HepG2 (cell line): ENCODE data around the gene KLHL17. TPM values are rescaled to one million over a fixed set of nuclear protein-coding genes. Genes with fewer than 3 reads are reported as not detected.

Experiments used
- ATAC-seq: fragments of 200-7000 bp; cut with Tn5 transposase; 3 replicates; pipeline ENCODE4 v1.9.1; 2020; ENCODE audit warnings: mild to moderate bottlenecking, moderate library complexity
- BruUV-seq: library from RNA; stranded (reverse); fragments of 400-500 nt; replicated peaks from 2 replicates; lab custom pipeline; 2021; lab: Mats Ljungman, UMichigan
- CTCF ChIA-PET: fragments of 300-600 bp; formaldehyde crosslinking; extraction: SDS; loops from one replicate; lab custom pipeline; 2021; ENCODE audit warnings: low total read pairs, inconsistent platforms, low intra/inter-chr PET ratio; lab: Yijun Ruan, JAX
- POLR2A ChIA-PET: fragments of 350-600 bp; sonication (Branson Sonifier 250); formaldehyde crosslinking; loops from one replicate; lab custom pipeline; 2020; ENCODE audit warnings: antibody characterized with exemption, inconsistent platforms; lab: Yijun Ruan, JAX
- DNase-seq: peaks from one replicate; pipeline ENCODE4 v3.0.0-alpha.2; 2015; ENCODE audit warnings: low spot score
- FAIRE-seq: peaks from 3 replicates; lab custom pipeline; 2011; peaks lifted over from hg19 to GRCh38; lab: Jason Lieb, UNC
- H2AFZ ChIP-seq: one replicate; pipeline ENCODE4 v1.6.1; 2011; ENCODE audit warnings: low read length, inconsistent platforms
- H3K27ac ChIP-seq: fragments of 300-600 bp; 3 replicates; pipeline ENCODE4 v1.8.0; 2011; ENCODE audit warnings: mixed run types, mild to moderate bottlenecking, mixed read lengths, low read length, inconsistent platforms; ENCODE audit not compliant: insufficient read depth; ENCODE audit errors: extremely low read length
- H3K27me3 ChIP-seq, 2 experiments: fragments of 200-600 bp in 1 of 2; 2 replicates in 1 of 2; 3 replicates in 1 of 2; pipeline versions ENCODE4 v1.6.0 to v1.8.0; 2011; ENCODE audit warnings: low read length in 2 of 2, mild to moderate bottlenecking in 2 of 2, moderate library complexity in 2 of 2, inconsistent platforms in 1 of 2; ENCODE audit not compliant: insufficient read depth in 2 of 2, control insufficient read depth in 1 of 2
- H3K36me3 ChIP-seq, 2 experiments: fragments of 200-600 bp in 1 of 2; replicated peaks in 1 of 2; 2 replicates in 1 of 2; 3 replicates in 1 of 2; pipeline versions ENCODE4 v1.5.1 to v1.8.0; 2011; ENCODE audit warnings: low read length in 2 of 2, inconsistent platforms in 1 of 2; ENCODE audit not compliant: insufficient read depth in 2 of 2, control insufficient read depth in 1 of 2
- H3K4me1 ChIP-seq: 2 replicates; pipeline ENCODE4 v1.5.1; 2012; ENCODE audit warnings: low read length, inconsistent platforms; ENCODE audit not compliant: insufficient read depth
- H3K4me2 ChIP-seq: 2 replicates; pipeline ENCODE4 v1.6.0; 2011; ENCODE audit warnings: low read depth, low read length, inconsistent platforms
- H3K4me3 ChIP-seq, 3 experiments: fragments of 200-600 bp in 1 of 3; sonication (generic), shearing (Covaris generic) in 1 of 3; replicated peaks in 1 of 3; 2 replicates each; pipeline ENCODE4 v1.5.1; 2011 to 2016; ENCODE audit warnings: low read length in 3 of 3, inconsistent platforms in 2 of 3, low read depth in 2 of 3, mild to moderate bottlenecking in 2 of 3, control low read depth in 1 of 3, mixed read lengths in 1 of 3; ENCODE audit not compliant: insufficient read depth in 1 of 3
- H3K79me2 ChIP-seq: one replicate; pipeline ENCODE4 v1.6.1; 2011; ENCODE audit warnings: low read length, inconsistent platforms; ENCODE audit not compliant: insufficient read depth
- H3K9ac ChIP-seq: 2 replicates; pipeline ENCODE4 v1.6.0; 2011; ENCODE audit warnings: mild to moderate bottlenecking, low read depth, low read length, inconsistent platforms; ENCODE audit not compliant: insufficient read depth
- H3K9me3 ChIP-seq: 2 replicates; pipeline ENCODE4 v1.5.1; 2012; ENCODE audit warnings: mild to moderate bottlenecking, low read length
- H4K20me1 ChIP-seq: 2 replicates; pipeline ENCODE4 v1.6.0; 2011; ENCODE audit warnings: inconsistent platforms, mild to moderate bottlenecking, low read length, moderate library complexity; ENCODE audit not compliant: insufficient read depth
- AGO2 ChIP-seq: fragments of 200-400 bp; formaldehyde crosslinking; optimal IDR thresholded peaks from 2 replicates; pipeline ENCODE3; 2017; ENCODE audit warnings: mild to moderate bottlenecking, low read depth, low read length, moderate library complexity
- RBFOX2 ChIP-seq: fragments of 200-400 bp; formaldehyde crosslinking; IDR thresholded peaks from 2 replicates; pipeline ENCODE4 v1.6.1; 2017; ENCODE audit warnings: low read depth, mild to moderate bottlenecking, low read length
- ZNF430 ChIP-seq: sonication (generic); formaldehyde crosslinking; IDR thresholded peaks from 2 replicates; pipeline ENCODE4 v1.9.0; 2021; ENCODE audit warnings: mild to moderate bottlenecking, missing genetic modification reagents
- WGBS: methylation state at CpG from one replicate; pipeline ENCODE4 v1.1.6; 2017; ENCODE audit warnings: low lambda C conversion rate; 5-methylcytosine and 5-hydroxymethylcytosine counted together
- in situ Hi-C: cut with HindIII; loops from 2 replicates; pipeline ENCODE4 v1.10.0; 2017; ENCODE audit warnings: low pct_unique_long_range_greater_than_20kb; ENCODE audit not compliant: extremely low pct_ligation_motif_present
- intact Hi-C: fragments of 100-400 bp; cut with micrococcal nuclease; formaldehyde crosslinking; loops from one replicate; pipeline ENCODE4 v1.10.0; 2022; ENCODE audit not compliant: unreplicated experiment
- polyA plus RNA-seq, 8 experiments: library from polyadenylated mRNA; depleted of rRNA in 3 of 8; stranded (reverse) in 7 of 8; unstranded in 1 of 8; fragments of >200 nt; fragmentation: Illumina TruSeq in 4 of 8; extraction: Trizol in 4 of 8; gene quantifications; 2 replicates each; pipeline versions ENCODE4 v1.2.1 to v1.2.3, GENCODE V29; 2011 to 2016; ENCODE audit warnings: low read depth in 4 of 8, missing spikeins in 1 of 8, mixed read lengths in 1 of 8; ENCODE audit not compliant: insufficient read depth in 1 of 8
- total RNA-seq, 5 experiments: library from RNA; depleted of rRNA; stranded (reverse); fragments of >200 nt; fragmentation: Illumina TruSeq; extraction: Trizol; gene quantifications; 2 replicates each; pipeline ENCODE4 v1.2.3, GENCODE V29; 2016; ENCODE audit warnings: low read depth in 1 of 5

KLHL17 gene
- total and polyA plus RNA-seq, 2 of the 13 experiments (the other 11 are each of a cell fraction or from before 2014, with no cell fraction given), result 9.3 to 24.7 TPM

- H3K4me1 ChIP-seq, result peaks cover 25% of the 10 kb centered on the region
- H3K9me3 ChIP-seq, result no peaks in the 10 kb centered on the region
- H3K27me3 ChIP-seq, result peaks cover 11 to 24% of the 10 kb centered on the region in 2 experiments
- no peak overlapping the region for H3K9ac ChIP-seq
- WGBS, result 86% methylated on average over 7 of the region's 27 CpGs
- ChIA-PET POLR2A (interaction anchor here (0.9 kb wide), 1 partner anchor 23 kb away, joined by 3 read pairs; the partner anchor contains the start of gene PLEKHN1), CTCF (no interaction called here)
- no peak overlapping the region for H3K27ac ChIP-seq
- no peak overlapping the region for H3K4me2 ChIP-seq
- intact Hi-C loops (no loop called here), in situ Hi-C loops (no loop called here)
- DNase-seq (no peak), ATAC-seq (no peak), FAIRE-seq (no peak)
- peaks cover 13 to 30% of the 10 kb centered on the region in 2 experiments; a peak in 4 of 5 replicates for H3K36me3 ChIP-seq
- 0 out of 2 replicates have a peak, but pooled peaks cover 5% of the 10 kb centered on the region for H4K20me1 ChIP-seq
- no peaks in the 10 kb centered on the region for H3K79me2 ChIP-seq
- no peak overlapping the region for H3K4me3 ChIP-seq
- H2AFZ ChIP-seq, result no peak overlapping the region
- no peak for TF ChIP-seq ZNF430 (CRISPR knock-in tag)
- TF ChIP-seq AGO2, result peak; percentile 30
- TF ChIP-seq RBFOX2, result peak; percentile 34; the same call in 1 of the 2 replicates
- no TSS peak for BruUV-seq
Measured at GRCh38 chr1:943545-944340, 16.6 kb upstream of the KLHL17 start.

GRCh38 chr1:944341-945325 is 15.8 kb upstream of the KLHL17 start:
- CTCF ChIA-PET, result no interaction called here
- WGBS, result 94% methylated on average over 23 of the region's 28 CpGs
- in situ Hi-C loops, result no loop called here
- H4K20me1 ChIP-seq, result 0 out of 2 replicates have a peak, but pooled peaks cover 5% of the 10 kb centered on the region
- TF ChIP-seq ZNF430 (CRISPR knock-in tag) (no peak), RBFOX2 (0 out of 2 replicates have a peak, but pooled peaks have one; percentile 4)
- TF ChIP-seq, all 625 proteins: peak for 1
- no peak overlapping the region for H2AFZ ChIP-seq
- DNase-seq (no peak), ATAC-seq (no peak), FAIRE-seq (no peak)
- no peak overlapping the region for H3K4me2 ChIP-seq
- POLR2A ChIA-PET, result interaction anchor here (0.9 kb wide), 1 partner anchor 22 kb away, joined by 3 read pairs; the partner anchor contains the start of gene PLEKHN1
- peaks cover 11 to 16% of the 10 kb centered on the region in 2 experiments for H3K27me3 ChIP-seq
- no peak overlapping the region for H3K9ac ChIP-seq
- no peaks in the 10 kb centered on the region for H3K79me2 ChIP-seq
- H3K4me3 ChIP-seq, result no peak overlapping the region
- H3K27ac ChIP-seq, result no peak overlapping the region
- H3K9me3 ChIP-seq, result no peaks in the 10 kb centered on the region
- H3K4me1 ChIP-seq, result peaks cover 16% of the 10 kb centered on the region
- intact Hi-C loops, result no loop called here
- TSS peak; percentile 61 for BruUV-seq
- peaks cover 17 to 39% of the 10 kb centered on the region in 2 experiments; a peak in 4 of 5 replicates for H3K36me3 ChIP-seq
